Activated T-helper 1 cell treated with anti-CD3 and anti-CD28 coated beads, Interleukin-12 subunit alpha, Interleukin-12 subunit beta, Interleukin-2, Interleukin-4 antibody, amounts not matched to agents 30 ng/mL and 10 ng/mL and 1 ng/mL, durations not matched to agents 14 hours and 24 hours and 36 hours (primary cell): ENCODE data around the gene JADE3. TPM values are rescaled to one million over a fixed set of nuclear protein-coding genes. Genes with fewer than 3 reads are reported as not detected.

Experiments used
- DNase-seq: peaks from one replicate; pipeline ENCODE4 v3.0.0; 2021; ENCODE audit warnings: low spot score
- H3K27ac Mint-ChIP-seq: one replicate; pipeline ENCODE4 v1.8.0; 2021; ENCODE audit warnings: mild to moderate bottlenecking, mixed read lengths
- H3K27me3 Mint-ChIP-seq: one replicate; pipeline ENCODE4 v1.8.0; 2022; ENCODE audit warnings: mild to moderate bottlenecking, moderate library complexity, mixed read lengths; ENCODE audit not compliant: insufficient read depth
- H3K36me3 Mint-ChIP-seq: one replicate; pipeline ENCODE4 v1.8.0; 2021; ENCODE audit warnings: low read depth, mixed read lengths
- H3K4me1 Mint-ChIP-seq: one replicate; pipeline ENCODE4 v1.8.0; 2021; ENCODE audit warnings: low read depth, mixed read lengths
- H3K4me3 Mint-ChIP-seq: one replicate; pipeline ENCODE4 v1.8.0; 2021; ENCODE audit warnings: mild to moderate bottlenecking, moderate library complexity, mixed read lengths
- H3K9me3 Mint-ChIP-seq: one replicate; pipeline ENCODE4 v1.8.0; 2021; ENCODE audit warnings: mixed read lengths
- intact Hi-C: fragments of 100-400 bp; cut with micrococcal nuclease; formaldehyde crosslinking; loops from one replicate; pipeline ENCODE4 v1.15.1; 2024
- total RNA-seq: library from RNA; stranded (reverse); gene quantifications from 2 replicates; pipeline ENCODE4 v1.2.3, GENCODE V29; 2022

Gene JADE3
- total RNA-seq, 1 donor from 2014 or later: 1.3 TPM

DNA sequence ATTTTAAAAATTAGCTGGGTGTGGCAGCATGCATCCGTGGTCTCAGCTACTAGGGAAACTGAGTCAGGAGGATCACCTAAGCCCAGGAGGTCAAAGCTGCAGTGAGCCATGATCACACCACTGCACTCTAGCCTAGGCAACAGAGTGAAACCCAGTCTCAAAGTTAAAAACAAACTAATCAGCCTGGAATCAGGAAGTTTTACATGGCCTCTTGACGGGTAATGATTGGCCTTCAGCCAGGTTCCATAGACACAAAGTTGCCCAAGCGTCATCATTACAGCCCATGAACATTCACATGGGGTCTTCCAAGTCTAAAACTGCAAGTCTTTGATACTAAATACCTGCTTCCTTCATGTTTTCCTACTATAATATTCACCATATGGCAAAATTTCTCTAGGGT is 156.0 kb downstream of the JADE3 start:
- no peak overlapping the region for H3K27ac Mint-ChIP-seq
- intact Hi-C loops: no loop called here
- H3K9me3 Mint-ChIP-seq: no peaks in the 10 kb centered on the region
- no peak for DNase-seq
- no peaks in the 10 kb centered on the region for H3K4me1 Mint-ChIP-seq
- H3K36me3 Mint-ChIP-seq: no peaks in the 10 kb centered on the region
- H3K4me3 Mint-ChIP-seq: no peak overlapping the region
- no peaks in the 10 kb centered on the region for H3K27me3 Mint-ChIP-seq

GRCh38 chrX:47068720-47069119 is 156.5 kb downstream of the JADE3 start:
- H3K27me3 Mint-ChIP-seq: no peaks in the 10 kb centered on the region
- H3K4me1 Mint-ChIP-seq: no peaks in the 10 kb centered on the region
- no peaks in the 10 kb centered on the region for H3K36me3 Mint-ChIP-seq
- no peaks in the 10 kb centered on the region for H3K9me3 Mint-ChIP-seq
- no peak overlapping the region for H3K27ac Mint-ChIP-seq
- intact Hi-C loops: no loop called here
- H3K4me3 Mint-ChIP-seq: no peak overlapping the region
- no peak for DNase-seq

DNA sequence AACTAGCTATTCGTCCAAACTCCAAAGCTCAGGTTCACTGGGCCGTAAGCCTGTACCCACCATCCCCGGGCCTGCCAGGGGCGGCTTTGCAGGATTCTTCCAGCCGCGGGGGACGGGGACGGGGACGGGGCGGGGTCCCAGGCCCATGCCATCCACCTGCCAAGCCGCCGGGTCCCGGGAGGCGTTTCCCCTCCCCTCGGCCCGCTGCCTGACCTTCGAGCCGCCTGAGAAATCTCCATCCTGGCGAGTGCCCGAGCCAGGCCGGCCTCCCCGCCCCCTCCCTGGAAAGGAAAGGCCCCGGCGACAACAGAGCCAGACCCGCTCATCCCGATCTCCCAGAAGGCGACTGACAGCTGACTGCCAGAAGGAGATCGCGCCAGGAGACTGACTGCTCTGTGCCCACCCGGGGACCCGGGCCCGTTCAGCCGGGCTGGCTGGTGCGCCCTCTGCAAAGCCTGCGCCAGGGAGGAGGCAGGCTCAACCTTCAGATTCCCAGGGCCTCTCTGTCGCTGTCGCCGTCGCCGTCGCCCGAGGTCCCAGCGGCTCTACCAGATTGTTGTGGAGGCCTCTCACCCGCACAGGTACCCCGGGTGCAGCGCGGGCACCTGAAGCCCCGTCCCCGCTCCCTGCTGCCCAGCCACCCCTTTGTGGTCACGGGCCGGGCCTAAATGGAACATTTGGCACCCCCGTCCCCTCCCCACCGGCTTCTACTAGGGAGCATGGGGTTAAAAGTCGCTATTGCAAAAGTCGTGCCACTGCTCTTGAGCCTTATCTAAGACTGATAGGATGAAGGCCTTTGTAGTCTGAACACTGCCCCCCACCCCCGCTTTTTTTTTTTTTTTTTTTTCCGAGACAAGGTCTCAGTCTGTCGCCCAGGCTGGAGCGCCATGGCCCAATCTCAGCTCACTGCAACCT is 166.2 kb downstream of the JADE3 start, which contains the start of gene RGN:
Gene RGN (plus strand): TSS at position 315 of the 915 bp plus-strand sequence. CDS start 2,702 bp downstream, outside the sequence.
- Mint-ChIP-seq H3K27ac (no peak within 1 kb of the TSS), H3K36me3 (no peaks in the 10 kb centered on the region), H3K9me3 (no peaks in the 10 kb centered on the region), H3K4me3 (no peak within 1 kb of the TSS), H3K27me3 (no peaks in the 10 kb centered on the region), H3K4me1 (no peaks in the 10 kb centered on the region)
- no peak for DNase-seq
- intact Hi-C loops: no loop called here

GRCh38 chrX:47080215-47080914 is 168.1 kb downstream of the JADE3 start:
- no peaks in the 10 kb centered on the region for H3K27me3 Mint-ChIP-seq
- no peaks in the 10 kb centered on the region for H3K36me3 Mint-ChIP-seq
- H3K4me3 Mint-ChIP-seq: no peak overlapping the region
- H3K9me3 Mint-ChIP-seq: no peaks in the 10 kb centered on the region
- no peak overlapping the region for H3K27ac Mint-ChIP-seq
- H3K4me1 Mint-ChIP-seq: no peaks in the 10 kb centered on the region
- no peak for DNase-seq
- intact Hi-C loops: no loop called here

DNA sequence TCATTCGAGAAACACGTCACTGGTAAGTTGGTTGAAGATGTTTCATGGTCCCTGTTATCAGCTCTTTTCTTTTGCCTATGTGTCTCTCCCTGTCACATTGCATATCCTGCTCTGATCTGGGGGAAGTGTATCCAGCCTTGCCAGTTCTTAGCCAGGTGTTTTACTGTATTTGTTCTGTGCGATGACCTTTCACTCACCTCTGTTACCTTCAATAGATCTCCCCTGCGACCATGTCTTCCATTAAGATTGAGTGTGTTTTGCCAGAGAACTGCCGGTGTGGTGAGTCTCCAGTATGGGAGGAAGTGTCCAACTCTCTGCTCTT is 168.7 kb downstream of the JADE3 start:
- Mint-ChIP-seq H3K9me3 (no peaks in the 10 kb centered on the region), H3K4me3 (no peak overlapping the region), H3K36me3 (no peaks in the 10 kb centered on the region)

DNA sequence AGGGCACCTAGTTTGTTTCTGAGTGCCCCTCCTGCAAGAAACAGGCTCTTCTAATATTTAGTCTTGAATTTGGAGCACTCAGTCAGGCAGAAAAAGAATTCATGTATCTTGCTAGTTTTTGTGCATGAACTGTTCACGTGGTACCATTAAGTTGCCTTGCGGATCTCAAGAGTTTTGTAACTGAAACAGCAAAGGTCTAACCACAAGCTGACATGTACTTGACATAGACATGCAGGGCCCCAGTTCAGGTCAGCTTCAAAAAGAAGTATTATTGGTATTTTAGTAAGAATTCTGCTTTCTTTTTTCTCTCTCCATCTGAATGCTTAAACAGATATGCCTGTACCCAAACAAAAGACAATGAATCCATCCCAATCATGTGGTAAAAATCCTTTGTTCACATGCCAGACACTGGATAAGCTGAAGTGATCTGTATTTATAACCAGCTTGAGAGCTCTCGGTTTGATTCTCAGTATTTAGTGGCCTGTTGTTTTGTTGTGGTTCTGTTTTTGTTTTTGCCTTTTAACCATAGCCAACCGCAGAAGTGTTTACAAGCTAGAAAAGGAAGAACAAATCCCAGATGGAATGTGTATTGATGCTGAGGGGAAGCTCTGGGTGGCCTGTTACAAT is 179.0 kb downstream of the JADE3 start:
- H3K27me3 Mint-ChIP-seq: peaks cover 2% of the 10 kb centered on the region
- H3K36me3 Mint-ChIP-seq: no peaks in the 10 kb centered on the region
- intact Hi-C loops: loop anchor here (1.0 to 5.0 kb wide), 2 partner anchors 38 to 334 kb away; partner anchors contain the start of gene SLC9A7
- no peak overlapping the region for H3K27ac Mint-ChIP-seq
- no peak for DNase-seq
- H3K4me3 Mint-ChIP-seq: no peak overlapping the region
- no peaks in the 10 kb centered on the region for H3K4me1 Mint-ChIP-seq
- no peaks in the 10 kb centered on the region for H3K9me3 Mint-ChIP-seq

More for the DNA sequence above, 168.7 kb downstream of the JADE3 start:
- Mint-ChIP-seq H3K4me1 (no peaks in the 10 kb centered on the region), H3K27me3 (no peaks in the 10 kb centered on the region), H3K27ac (no peak overlapping the region)
- DNase-seq: no peak
- intact Hi-C loops: no loop called here

DNA sequence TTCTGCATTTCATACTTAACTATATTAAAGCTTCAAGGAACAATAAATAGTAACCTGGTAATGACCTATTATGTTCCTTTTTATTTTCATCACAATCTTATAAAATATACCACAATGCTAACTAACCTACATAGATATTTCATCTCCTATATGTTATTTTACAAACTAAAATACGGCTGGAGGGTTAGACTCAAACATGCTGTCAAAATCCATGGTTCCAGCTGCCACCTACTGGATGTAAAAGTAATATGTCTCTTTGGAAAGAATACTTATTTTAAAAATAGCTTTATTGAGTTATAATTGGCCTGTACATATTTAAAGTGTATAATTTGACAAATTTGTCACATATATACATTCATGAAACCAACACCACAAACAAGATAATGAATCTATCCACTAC is 181.0 kb downstream of the JADE3 start:
- no peaks in the 10 kb centered on the region for H3K9me3 Mint-ChIP-seq
- no peak for DNase-seq
- H3K36me3 Mint-ChIP-seq: no peaks in the 10 kb centered on the region
- no peaks in the 10 kb centered on the region for H3K4me1 Mint-ChIP-seq
- H3K27me3 Mint-ChIP-seq: peaks cover 2% of the 10 kb centered on the region
- no peak overlapping the region for H3K27ac Mint-ChIP-seq
- intact Hi-C loops: loop anchor here (5.0 kb wide), 1 partner anchor 336 kb away; the partner anchor contains the start of gene SLC9A7
- H3K4me3 Mint-ChIP-seq: no peak overlapping the region

DNA sequence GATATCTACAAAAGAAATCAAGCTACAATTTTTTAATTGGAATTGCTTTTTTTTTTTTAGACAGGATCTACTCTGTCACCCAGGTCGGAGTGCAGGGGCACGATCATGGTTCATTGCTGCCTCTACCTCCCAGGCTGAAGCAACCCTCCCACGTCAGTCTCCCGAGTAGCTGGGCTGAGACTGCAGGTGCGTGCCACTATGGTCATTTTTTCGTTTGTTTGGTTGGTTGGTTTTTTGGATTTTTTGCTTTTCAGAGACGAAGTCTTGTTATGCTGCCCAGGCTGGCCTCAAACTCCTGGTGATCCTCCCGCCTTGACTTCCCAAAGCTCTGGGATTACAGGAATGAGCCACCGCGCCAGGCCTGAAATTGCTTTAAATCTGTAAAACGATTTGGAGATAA is 181.6 kb downstream of the JADE3 start:
- Mint-ChIP-seq H3K9me3 (no peaks in the 10 kb centered on the region), H3K27me3 (peaks cover 2% of the 10 kb centered on the region), H3K4me3 (no peak overlapping the region), H3K27ac (no peak overlapping the region), H3K36me3 (no peaks in the 10 kb centered on the region), H3K4me1 (no peaks in the 10 kb centered on the region)
- intact Hi-C loops: loop anchor here (5.0 kb wide), 1 partner anchor 337 kb away; the partner anchor contains the start of gene SLC9A7
- no peak for DNase-seq

GRCh38 chrX:47097018-47097417 is 184.8 kb downstream of the JADE3 start:
- H3K27me3 Mint-ChIP-seq: no peaks in the 10 kb centered on the region
- no peak overlapping the region for H3K4me3 Mint-ChIP-seq
- intact Hi-C loops: no loop called here
- H3K36me3 Mint-ChIP-seq: no peaks in the 10 kb centered on the region
- no peak overlapping the region for H3K27ac Mint-ChIP-seq
- DNase-seq: no peak
- H3K4me1 Mint-ChIP-seq: no peaks in the 10 kb centered on the region
- no peaks in the 10 kb centered on the region for H3K9me3 Mint-ChIP-seq

DNA sequence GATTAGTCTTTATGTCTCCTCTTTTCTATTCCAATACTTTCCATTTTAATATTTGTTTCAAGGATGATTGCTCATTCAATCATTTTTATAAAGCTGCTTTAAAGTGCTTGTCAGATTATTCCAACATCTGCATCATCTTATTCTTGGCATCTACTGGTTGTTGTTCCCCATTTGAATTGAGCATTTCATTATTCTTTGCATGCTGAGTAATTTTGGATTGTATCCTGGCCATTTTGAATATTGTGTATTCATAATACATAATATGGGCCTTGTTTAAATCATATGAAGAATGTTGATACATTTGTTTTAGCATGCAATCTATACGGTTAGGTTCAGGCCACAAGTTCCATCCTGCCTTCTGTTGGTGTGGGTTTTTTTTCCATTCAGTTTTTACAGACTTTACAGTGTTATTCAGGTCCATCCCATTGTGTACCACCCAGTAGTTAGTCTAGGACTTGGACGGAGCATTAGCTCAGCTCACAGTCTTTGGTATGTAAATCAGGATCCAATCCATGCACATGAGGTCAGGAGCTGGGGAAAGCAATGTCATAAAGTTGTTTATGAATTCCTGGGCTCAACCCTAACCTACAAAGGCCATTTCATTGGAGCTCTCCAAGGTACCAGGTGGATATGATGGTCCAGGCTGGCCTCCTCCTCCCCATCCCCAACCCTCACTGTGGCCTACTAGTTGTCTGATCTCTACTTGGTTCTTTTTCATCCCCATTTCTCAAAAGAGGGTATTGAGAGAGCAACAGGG is 186.3 kb downstream of the JADE3 start:
- no peaks in the 10 kb centered on the region for H3K4me1 Mint-ChIP-seq
- intact Hi-C loops: no loop called here
- no peaks in the 10 kb centered on the region for H3K9me3 Mint-ChIP-seq
- no peak for DNase-seq
- no peaks in the 10 kb centered on the region for H3K36me3 Mint-ChIP-seq
- H3K27ac Mint-ChIP-seq: no peak overlapping the region
- H3K4me3 Mint-ChIP-seq: no peak overlapping the region
- H3K27me3 Mint-ChIP-seq: no peaks in the 10 kb centered on the region

DNA sequence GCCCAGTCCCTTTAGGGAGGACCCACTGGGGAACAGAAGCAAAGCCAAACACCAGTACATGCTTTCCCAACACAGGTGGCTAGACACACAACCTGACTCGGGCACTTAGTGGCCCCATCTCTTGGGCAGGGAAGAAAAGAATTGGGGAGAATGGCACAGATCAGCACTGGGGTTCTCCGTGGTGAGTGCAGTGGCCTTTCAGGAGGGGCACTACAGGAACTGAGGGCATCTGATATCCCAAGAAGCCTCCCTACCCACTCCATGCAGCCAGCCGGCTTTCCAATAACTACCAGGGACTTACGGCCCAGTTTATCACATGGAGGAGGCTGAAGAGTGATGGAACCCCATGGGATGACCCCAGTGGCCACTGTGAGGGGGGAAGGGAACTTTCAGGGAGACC is 189.0 kb downstream of the JADE3 start:
- H3K27me3 Mint-ChIP-seq: no peaks in the 10 kb centered on the region
- intact Hi-C loops: no loop called here
- no peak overlapping the region for H3K27ac Mint-ChIP-seq
- H3K9me3 Mint-ChIP-seq: no peaks in the 10 kb centered on the region
- no peaks in the 10 kb centered on the region for H3K4me1 Mint-ChIP-seq
- DNase-seq: no peak
- no peaks in the 10 kb centered on the region for H3K36me3 Mint-ChIP-seq
- H3K4me3 Mint-ChIP-seq: no peak overlapping the region
